B cell (primary cell): ENCODE results near the gene BRF1. TPM values are rescaled to one million over a fixed set of nuclear protein-coding genes. Genes with fewer than 3 reads are reported as not detected.

Experiments
- ATAC-seq: fragments of 200-7000 bp; cut with Tn5 transposase; one replicate; pipeline ENCODE4 v1.10.0; 2021; ENCODE audit warnings: low read depth, mild to moderate bottlenecking, moderate number of reproducible peaks, moderate library complexity
- CTCF ChIA-PET: fragments of 350-600 bp; sonication (Branson Sonifier 250); formaldehyde crosslinking; loops from one replicate; lab custom pipeline; 2021; ENCODE audit warnings: antibody characterized with exemption, inconsistent platforms; lab: Charles Lee
- POLR2A ChIA-PET: fragments of 350-600 bp; sonication (Branson Sonifier 250); formaldehyde crosslinking; loops from one replicate; lab custom pipeline; 2021; ENCODE audit warnings: antibody characterized with exemption; lab: Charles Lee
- DNase-seq: peaks from one replicate; pipeline ENCODE4 v3.0.0; 2013
- H2AFZ ChIP-seq: 2 replicates; pipeline ENCODE4 v1.6.1; 2012; ENCODE audit warnings: mild to moderate bottlenecking, low read depth, low read length; ENCODE audit not compliant: insufficient read depth, poor library complexity, severe bottlenecking
- H3K27ac ChIP-seq, 2 donors: 1 replicate in 1 of 2; 2 replicates in 1 of 2; pipeline ENCODE4 v1.5.1; 2012 to 2013; ENCODE audit warnings: low read length in 2 of 2, mild to moderate bottlenecking in 2 of 2, moderate library complexity in 1 of 2
- H3K27me3 ChIP-seq, 4 experiments: fragments of 200-600 bp in 1 of 4; sonication (generic) in 1 of 4; replicated peaks in 1 of 4; 1 replicate in 2 of 4; 2 replicates in 2 of 4; pipeline versions ENCODE4 v1.6.1 to v1.7.0; 2013 to 2016; ENCODE audit warnings: low read length in 3 of 4, mild to moderate bottlenecking in 2 of 4, mixed read lengths in 1 of 4, moderate library complexity in 1 of 4; ENCODE audit not compliant: insufficient read depth in 4 of 4, control insufficient read depth in 3 of 4; ENCODE audit errors: control extremely low read depth in 1 of 4
- H3K36me3 ChIP-seq, 2 experiments: replicated peaks in 1 of 2; 1 replicate in 1 of 2; 2 replicates in 1 of 2; pipeline versions ENCODE4 v1.6.1 to v1.7.1; 2013; ENCODE audit warnings: low read length in 1 of 2; ENCODE audit not compliant: insufficient read depth in 2 of 2, control insufficient read depth in 1 of 2; ENCODE audit errors: control extremely low read depth in 1 of 2, extremely low read depth in 1 of 2
- H3K4me1 ChIP-seq, 2 donors: fragments of 200-600 bp in 1 of 2; sonication (generic) in 1 of 2; 1 replicate in 1 of 2; 2 replicates in 1 of 2; pipeline versions ENCODE4 v1.5.1 to v1.6.1; 2013 to 2017; ENCODE audit warnings: low read length in 2 of 2; ENCODE audit not compliant: control insufficient read depth in 2 of 2, insufficient read depth in 2 of 2
- H3K4me2 ChIP-seq: replicated peaks from 2 replicates; pipeline ENCODE3; 2012; ENCODE audit warnings: mild to moderate bottlenecking, low read depth, low read length; ENCODE audit not compliant: poor library complexity, severe bottlenecking
- H3K4me3 ChIP-seq, 5 experiments: fragments of 200-600 bp in 1 of 5; sonication (generic) in 1 of 5; 1 replicate in 3 of 5; 2 replicates in 2 of 5; pipeline versions ENCODE4 v1.5.1 to v1.7.0; 2011 to 2016; ENCODE audit warnings: low read length in 4 of 5, mild to moderate bottlenecking in 4 of 5, low read depth in 2 of 5, control low read depth in 1 of 5, moderate library complexity in 1 of 5; ENCODE audit not compliant: insufficient read depth in 1 of 5; ENCODE audit errors: control extremely low read depth in 1 of 5, extremely low read depth in 1 of 5
- H3K79me2 ChIP-seq: fragments of 200-600 bp; sonication (generic); one replicate; pipeline ENCODE4 v1.6.0; 2016; ENCODE audit warnings: low read length; ENCODE audit not compliant: control insufficient read depth, insufficient read depth
- H3K9ac ChIP-seq: fragments of 200-600 bp; sonication (generic); 2 replicates; pipeline ENCODE4 v1.6.1; 2017; ENCODE audit warnings: mild to moderate bottlenecking, low read length, moderate library complexity
- H3K9me3 ChIP-seq, 3 donors: one replicate each; pipeline versions ENCODE4 v1.6.1 to v1.7.1; 2013; ENCODE audit warnings: low read length in 2 of 3; ENCODE audit not compliant: control insufficient read depth in 2 of 3, insufficient read depth in 1 of 3; ENCODE audit errors: control extremely low read depth in 1 of 3
- H4K20me1 ChIP-seq: 2 replicates; pipeline ENCODE4 v1.6.0; 2012; ENCODE audit warnings: mild to moderate bottlenecking, low read length; ENCODE audit not compliant: insufficient read depth, control insufficient read depth, poor library complexity, severe bottlenecking
- H3K27ac Mint-ChIP-seq: one replicate; pipeline ENCODE4 v1.8.0; 2021; ENCODE audit warnings: mixed read lengths
- H3K27me3 Mint-ChIP-seq: one replicate; pipeline ENCODE4 v1.8.0; 2021; ENCODE audit warnings: mixed read lengths
- H3K4me1 Mint-ChIP-seq: one replicate; pipeline ENCODE4 v1.8.0; 2021; ENCODE audit warnings: mixed read lengths
- H3K4me3 Mint-ChIP-seq: one replicate; pipeline ENCODE4 v1.8.0; 2021; ENCODE audit warnings: mixed read lengths
- H3K9me3 Mint-ChIP-seq: one replicate; pipeline ENCODE4 v1.8.0; 2022; ENCODE audit warnings: mixed read lengths; ENCODE audit not compliant: insufficient read depth
- EZH2 ChIP-seq: IDR thresholded peaks from 2 replicates; pipeline ENCODE4 v1.6.1; 2012; ENCODE audit warnings: borderline replicate concordance, low read depth, mild to moderate bottlenecking, moderate library complexity, low read length; ENCODE audit not compliant: insufficient read depth, poor library complexity, severe bottlenecking
- WGBS: methylation state at CpG from one replicate; pipeline ENCODE4 v1.1.5; 2013; ENCODE audit warnings: missing lambda C conversion rate; ENCODE audit not compliant: insufficient coverage; 5-methylcytosine and 5-hydroxymethylcytosine counted together
- intact Hi-C: fragments of 100-400 bp; cut with micrococcal nuclease; formaldehyde crosslinking; loops from one replicate; pipeline ENCODE4 v1.10.0; 2022
- polyA plus RNA-seq: library from polyadenylated mRNA; depleted of rRNA; stranded (reverse); fragments of >200 nt; gene quantifications from 2 replicates; pipeline ENCODE4 v1.2.3, GENCODE V29; 2012
- total RNA-seq, 2 donors: library from RNA; stranded (reverse); fragments of 120-200 nt in 1 of 2; gene quantifications; 1 replicate in 1 of 2; 2 replicates in 1 of 2; pipeline versions ENCODE4 v1.2.3 to v1.2.4, GENCODE V29; 2013 to 2022
- TF ChIP-seq, protein P1 (sequence below): fragments of 200-600 bp; IDR thresholded peaks from one replicate; pipeline ENCODE4 v1.8.0; 2022; ENCODE audit warnings: antibody characterized with exemption, mild to moderate bottlenecking

Gene BRF1
- total and polyA plus RNA-seq, 2 donors (not counting 1 experiment from before 2014, with no cell fraction given) = 24.5 to 55.8 TPM

DNA sequence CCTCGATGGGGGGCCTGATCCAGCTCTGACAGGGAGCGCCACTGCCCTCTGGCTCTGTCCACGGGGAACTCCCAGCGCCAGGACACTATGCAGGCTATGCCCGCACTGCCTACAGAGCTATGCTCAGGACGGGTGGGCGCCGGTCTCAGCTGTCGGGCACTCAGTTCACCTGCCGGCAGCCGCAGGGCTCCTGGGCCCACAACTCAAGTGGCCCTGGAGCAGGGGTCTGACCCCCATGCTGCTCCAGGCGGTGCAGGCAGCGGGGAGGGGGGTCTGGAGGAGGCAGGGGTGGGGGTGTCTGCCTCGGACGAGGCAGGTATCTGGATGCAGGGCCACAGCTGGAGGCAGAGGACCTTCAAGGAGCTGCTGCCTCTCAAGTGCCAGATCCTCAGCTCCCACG lies 91.2 kb downstream of the BRF1 start:
- Histone ChIP-seq H3K27me3 (no peaks in the 10 kb centered on the region), H3K4me1 (peaks cover 3% of the 10 kb centered on the region in 2 donors), H4K20me1 (peaks cover 10% of the 10 kb centered on the region), H2AFZ (no peak overlapping the region), H3K4me2 (no peak overlapping the region), H3K79me2 (no peaks in the 10 kb centered on the region), H3K9me3 (no peaks in the 10 kb centered on the region), H3K27ac (no peak overlapping the region), H3K4me3 (no peak overlapping the region), H3K9ac (no peak overlapping the region), H3K36me3 (peaks cover 0 to 14% of the 10 kb centered on the region in 2 experiments)
- DNase-seq = no peak
- intact Hi-C loops = no loop called here
- POLR2A ChIA-PET = no interaction called here
- Mint-ChIP-seq H3K4me1 (peaks cover 4% of the 10 kb centered on the region), H3K4me3 (no peak overlapping the region), H3K27me3 (no peaks in the 10 kb centered on the region), H3K9me3 (no peaks in the 10 kb centered on the region), H3K27ac (no peak overlapping the region)
- no peak for ATAC-seq
- no peak for TF ChIP-seq EZH2
- TF ChIP-seq, protein P1, sequence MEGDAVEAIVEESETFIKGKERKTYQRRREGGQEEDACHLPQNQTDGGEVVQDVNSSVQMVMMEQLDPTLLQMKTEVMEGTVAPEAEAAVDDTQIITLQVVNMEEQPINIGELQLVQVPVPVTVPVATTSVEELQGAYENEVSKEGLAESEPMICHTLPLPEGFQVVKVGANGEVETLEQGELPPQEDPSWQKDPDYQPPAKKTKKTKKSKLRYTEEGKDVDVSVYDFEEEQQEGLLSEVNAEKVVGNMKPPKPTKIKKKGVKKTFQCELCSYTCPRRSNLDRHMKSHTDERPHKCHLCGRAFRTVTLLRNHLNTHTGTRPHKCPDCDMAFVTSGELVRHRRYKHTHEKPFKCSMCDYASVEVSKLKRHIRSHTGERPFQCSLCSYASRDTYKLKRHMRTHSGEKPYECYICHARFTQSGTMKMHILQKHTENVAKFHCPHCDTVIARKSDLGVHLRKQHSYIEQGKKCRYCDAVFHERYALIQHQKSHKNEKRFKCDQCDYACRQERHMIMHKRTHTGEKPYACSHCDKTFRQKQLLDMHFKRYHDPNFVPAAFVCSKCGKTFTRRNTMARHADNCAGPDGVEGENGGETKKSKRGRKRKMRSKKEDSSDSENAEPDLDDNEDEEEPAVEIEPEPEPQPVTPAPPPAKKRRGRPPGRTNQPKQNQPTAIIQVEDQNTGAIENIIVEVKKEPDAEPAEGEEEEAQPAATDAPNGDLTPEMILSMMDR = no peak
- CTCF ChIA-PET = no interaction called here
- WGBS = 98% methylated on average over 16 of the region's 16 CpGs

DNA sequence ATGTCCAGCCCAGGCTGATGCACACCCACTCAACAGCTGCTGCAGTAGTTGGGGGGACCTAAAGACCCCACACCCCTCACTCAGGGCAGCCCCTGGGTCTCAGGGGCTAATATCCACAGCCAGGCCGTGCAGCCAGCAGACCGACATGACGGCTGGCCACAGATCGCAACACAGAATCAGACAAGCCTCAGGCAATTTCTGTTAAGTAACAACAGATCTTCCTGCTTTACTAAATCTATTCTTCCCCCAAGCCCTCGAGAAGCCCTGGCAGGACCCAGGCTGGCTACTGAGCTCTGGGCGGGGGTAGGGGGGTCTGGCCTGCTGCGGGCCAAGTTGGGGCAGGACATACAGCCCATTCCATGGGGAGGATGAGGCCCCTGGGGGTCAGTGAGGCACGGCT lies 91.7 kb downstream of the BRF1 start:
- peaks cover 3 to 7% of the 10 kb centered on the region in 2 donors for H3K4me1 ChIP-seq
- no peak overlapping the region for H3K4me3 Mint-ChIP-seq
- H3K27ac ChIP-seq = no peak overlapping the region
- H3K4me2 ChIP-seq = no peak overlapping the region
- TF ChIP-seq EZH2 = no peak
- TF ChIP-seq, protein P1 = no peak
- CTCF ChIA-PET = no interaction called here
- H3K9ac ChIP-seq = no peak overlapping the region
- no peak for DNase-seq
- no peak overlapping the region for H3K4me3 ChIP-seq
- H3K9me3 ChIP-seq = no peaks in the 10 kb centered on the region
- H3K27me3 Mint-ChIP-seq = no peaks in the 10 kb centered on the region
- H4K20me1 ChIP-seq = peaks cover 4% of the 10 kb centered on the region
- H3K27me3 ChIP-seq = peaks cover 0 to under 1% (median 0%) of the 10 kb centered on the region in 4 experiments
- H3K4me1 Mint-ChIP-seq = peaks cover 9% of the 10 kb centered on the region
- H3K79me2 ChIP-seq = no peaks in the 10 kb centered on the region
- POLR2A ChIA-PET = no interaction called here
- 100% methylated on average over 6 of the region's 8 CpGs for WGBS
- H3K9me3 Mint-ChIP-seq = no peaks in the 10 kb centered on the region
- intact Hi-C loops = no loop called here
- no peak for ATAC-seq
- peaks cover 0 to 13% of the 10 kb centered on the region in 2 experiments for H3K36me3 ChIP-seq
- H2AFZ ChIP-seq = no peak overlapping the region
- H3K27ac Mint-ChIP-seq = no peak overlapping the region
